ENCODE results near the gene ABCG5.

DNA sequence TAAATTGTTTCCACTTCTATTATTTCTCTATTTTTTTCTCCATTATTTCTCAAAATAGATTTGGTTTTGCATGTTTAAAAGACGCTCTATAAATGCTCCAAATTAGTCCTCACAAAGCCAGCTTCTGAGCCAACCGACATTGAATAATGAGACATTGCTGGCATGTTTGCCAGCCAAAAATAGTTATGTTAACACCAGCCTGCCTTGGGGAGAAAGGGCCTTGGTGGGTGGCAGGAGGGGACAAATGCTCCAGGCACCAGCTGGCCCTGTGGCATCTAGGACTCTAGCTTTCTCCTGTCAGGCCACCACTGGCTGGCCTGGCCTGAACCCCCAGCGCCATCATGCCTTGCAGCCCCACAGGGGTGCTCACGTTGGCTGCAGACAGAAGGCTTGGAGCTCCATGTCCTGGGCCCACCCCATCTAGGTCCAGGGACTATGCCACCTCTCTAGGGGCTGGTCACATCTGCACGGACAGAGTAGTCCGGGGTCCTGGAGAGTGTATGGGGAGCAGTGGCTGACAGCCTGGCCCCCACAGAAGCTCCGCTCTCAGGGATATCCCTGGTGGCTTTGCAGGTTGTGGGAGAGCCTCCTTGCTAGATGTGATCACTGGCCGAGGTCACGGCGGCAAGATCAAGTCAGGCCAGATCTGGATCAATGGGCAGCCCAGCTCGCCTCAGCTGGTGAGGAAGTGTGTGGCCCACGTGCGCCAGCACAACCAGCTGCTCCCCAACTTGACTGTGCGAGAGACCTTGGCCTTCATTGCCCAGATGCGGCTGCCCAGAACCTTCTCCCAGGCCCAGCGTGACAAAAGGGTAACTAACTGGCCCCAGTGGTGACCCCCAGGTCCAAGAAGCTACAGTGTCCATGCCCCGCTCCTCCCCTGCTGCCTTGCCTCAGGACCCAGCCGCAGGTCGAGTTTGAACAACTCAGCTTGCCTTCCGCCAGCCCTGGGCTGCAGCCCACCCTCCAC, 12.7 kb upstream of the ABCG5 start:
- TF ChIP-seq, protein P1, sequence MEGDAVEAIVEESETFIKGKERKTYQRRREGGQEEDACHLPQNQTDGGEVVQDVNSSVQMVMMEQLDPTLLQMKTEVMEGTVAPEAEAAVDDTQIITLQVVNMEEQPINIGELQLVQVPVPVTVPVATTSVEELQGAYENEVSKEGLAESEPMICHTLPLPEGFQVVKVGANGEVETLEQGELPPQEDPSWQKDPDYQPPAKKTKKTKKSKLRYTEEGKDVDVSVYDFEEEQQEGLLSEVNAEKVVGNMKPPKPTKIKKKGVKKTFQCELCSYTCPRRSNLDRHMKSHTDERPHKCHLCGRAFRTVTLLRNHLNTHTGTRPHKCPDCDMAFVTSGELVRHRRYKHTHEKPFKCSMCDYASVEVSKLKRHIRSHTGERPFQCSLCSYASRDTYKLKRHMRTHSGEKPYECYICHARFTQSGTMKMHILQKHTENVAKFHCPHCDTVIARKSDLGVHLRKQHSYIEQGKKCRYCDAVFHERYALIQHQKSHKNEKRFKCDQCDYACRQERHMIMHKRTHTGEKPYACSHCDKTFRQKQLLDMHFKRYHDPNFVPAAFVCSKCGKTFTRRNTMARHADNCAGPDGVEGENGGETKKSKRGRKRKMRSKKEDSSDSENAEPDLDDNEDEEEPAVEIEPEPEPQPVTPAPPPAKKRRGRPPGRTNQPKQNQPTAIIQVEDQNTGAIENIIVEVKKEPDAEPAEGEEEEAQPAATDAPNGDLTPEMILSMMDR (IDR thresholded peaks at IDR 0.05): no peak
- no peak for TF ChIP-seq POLR2AphosphoS5 (IDR thresholded peaks at IDR 0.05)
